ENCODE results near the gene NACC2.

Gene NACC2

DNA sequence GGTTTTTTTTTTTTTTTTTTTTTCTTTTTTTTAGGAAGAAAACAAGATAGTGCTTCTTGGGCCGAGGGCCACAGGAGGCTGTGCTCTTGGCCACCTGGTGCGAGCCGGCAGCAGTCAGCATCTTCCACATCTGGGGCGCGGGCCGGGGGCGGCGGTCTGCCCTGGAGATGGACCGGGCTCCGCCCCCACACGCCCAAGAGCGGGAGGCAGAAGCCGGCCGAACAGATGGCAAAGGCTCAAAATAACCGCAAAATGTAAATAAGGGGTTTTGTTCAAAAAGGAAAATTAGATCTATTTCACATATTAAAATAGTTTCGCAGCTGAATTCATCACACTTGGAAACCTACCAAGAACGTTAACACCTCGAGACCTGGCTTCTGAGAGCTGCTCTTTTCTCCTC lies 82.4 kb downstream of the NACC2 start:
- DNase-seq (ENCODE audit: low read depth, low spot score): no peak

DNA sequence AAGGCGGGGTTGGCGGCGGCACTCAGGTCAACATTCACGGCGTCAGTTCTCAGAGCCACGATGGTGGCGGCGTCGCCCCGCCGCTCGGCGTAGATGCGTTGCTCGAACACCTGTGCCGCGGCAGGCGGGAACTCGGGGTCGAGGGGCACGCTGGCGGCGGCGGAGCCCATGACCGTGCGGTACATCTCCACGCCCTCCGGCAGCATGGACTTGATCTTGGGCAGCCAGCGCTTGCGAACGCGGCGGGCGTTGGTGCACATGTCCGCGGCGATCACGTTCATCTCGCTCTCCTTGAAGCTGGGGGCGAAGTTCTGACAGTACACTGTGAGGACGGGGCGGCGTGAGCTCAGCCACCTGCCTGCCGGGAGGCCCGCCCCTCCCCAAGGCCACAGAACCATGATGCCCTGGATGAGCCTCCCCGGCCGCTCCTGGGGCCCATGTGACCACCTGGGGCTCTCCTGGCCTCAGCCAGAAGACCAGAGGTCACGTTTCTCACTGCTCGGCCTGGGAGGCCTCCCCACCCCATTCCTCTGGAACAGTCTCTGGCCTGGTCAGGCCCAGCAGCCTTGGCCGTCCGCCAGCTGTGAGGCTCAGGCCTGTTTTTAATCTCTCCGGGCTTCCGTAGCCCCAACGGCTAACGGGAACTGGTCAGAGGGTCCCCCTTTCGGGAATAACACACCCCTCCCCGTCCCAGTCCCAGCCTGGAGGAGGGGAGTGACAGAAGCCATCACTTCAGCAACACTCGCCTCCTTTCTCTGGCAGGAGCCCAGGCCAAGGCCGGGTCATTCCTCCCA lies 83.2 kb downstream of the NACC2 start:
- DNase-seq (ENCODE audit: low read depth, low spot score): peak; percentile 42

DNA sequence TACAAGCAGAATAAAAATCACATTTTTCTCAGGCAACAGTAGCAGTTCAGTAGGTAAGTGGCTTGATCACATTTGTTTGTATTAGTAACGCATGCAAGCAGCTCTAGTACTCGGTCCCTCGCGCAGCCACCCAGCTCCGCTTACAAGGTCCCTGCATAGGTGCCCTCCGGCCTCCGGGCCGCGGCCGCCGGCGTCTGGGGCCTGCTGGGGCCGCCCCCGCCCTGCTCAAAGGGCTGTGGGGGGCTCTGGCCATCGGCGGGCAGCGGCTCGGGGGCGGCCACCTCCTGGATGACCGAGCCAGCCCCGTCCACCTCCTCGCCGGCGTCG lies 83.8 kb downstream of the NACC2 start:
- no peak for DNase-seq (ENCODE audit: low read depth, low spot score)

DNA sequence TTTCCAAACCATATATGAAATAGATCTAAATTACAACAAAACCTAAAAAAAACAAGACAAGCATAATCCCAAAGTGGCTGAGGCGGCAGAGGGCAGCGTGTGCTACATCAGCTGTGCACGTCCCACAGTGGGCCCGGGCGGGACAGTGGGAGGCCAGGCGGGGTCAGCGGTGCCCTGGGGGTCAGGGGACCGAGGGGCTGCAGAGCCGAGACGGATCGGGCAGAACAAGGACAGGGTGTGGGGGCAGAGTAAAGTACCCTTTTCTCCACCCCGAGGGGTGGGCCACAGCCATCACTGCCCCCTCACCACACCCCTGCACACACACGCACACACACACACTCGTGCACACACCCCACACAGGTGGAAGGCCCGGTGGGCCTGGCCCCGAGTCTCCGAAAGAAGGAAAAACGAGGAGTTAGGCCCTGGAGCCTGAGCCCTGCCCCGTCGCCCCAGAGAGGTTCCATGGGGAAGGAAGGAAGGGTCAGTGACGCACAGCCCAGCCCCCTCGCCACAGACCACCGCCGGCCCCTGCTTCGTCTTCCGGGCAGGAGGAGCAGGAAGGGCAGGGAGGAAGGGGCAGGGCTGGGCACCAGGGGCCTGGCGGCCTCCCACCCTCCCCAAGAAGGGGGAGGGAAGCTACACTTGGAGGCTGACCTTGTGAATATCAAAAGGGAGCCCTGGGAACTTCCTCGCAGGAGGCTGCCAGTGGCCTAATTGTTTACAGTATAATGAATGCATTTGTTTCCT lies 84.3 kb downstream of the NACC2 start:
- DNase-seq (ENCODE audit: low read depth, low spot score): no peak

DNA sequence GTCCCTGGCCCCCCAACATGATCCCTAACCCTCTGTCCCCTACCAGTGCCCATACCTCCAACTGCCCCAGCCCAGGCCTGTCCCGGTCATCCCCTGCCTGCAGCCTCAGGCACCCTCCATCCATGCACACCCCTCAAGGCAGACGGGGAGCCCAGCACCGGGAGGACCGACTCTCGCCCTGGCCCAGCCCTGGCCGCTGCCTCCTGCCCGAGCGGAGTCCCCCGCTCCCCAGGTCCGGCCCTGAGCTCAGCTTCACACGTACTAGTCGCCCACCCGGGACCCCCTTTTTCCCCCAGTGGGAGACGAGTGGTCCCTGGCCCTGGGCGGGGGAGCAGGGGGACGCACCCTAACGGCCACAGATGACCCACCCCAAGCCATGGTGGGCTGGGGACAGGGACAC lies 84.9 kb downstream of the NACC2 start:
- DNase-seq (ENCODE audit: low read depth, low spot score): no peak

DNA sequence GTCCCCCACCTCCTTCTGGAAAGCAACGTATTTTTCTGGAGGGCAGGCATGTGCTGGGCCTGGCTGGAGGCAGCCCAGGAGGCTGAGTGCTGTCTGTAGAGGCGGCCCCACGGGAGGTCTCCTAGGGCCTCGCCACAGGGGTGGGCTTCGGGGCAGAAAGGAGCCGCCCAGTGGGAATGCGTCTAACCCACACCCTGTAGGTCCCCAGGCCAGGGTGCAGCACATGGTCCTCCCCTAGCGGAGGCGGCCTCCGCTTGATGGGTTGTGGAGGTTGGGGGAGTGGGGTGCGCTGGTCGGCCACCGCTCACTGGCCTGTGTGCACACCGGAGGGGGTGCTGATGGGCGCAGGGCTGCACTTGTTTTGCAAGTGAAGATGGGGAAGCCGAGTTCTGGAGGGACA lies 85.6 kb downstream of the NACC2 start:
- no peak for DNase-seq (ENCODE audit: low read depth, low spot score)

DNA sequence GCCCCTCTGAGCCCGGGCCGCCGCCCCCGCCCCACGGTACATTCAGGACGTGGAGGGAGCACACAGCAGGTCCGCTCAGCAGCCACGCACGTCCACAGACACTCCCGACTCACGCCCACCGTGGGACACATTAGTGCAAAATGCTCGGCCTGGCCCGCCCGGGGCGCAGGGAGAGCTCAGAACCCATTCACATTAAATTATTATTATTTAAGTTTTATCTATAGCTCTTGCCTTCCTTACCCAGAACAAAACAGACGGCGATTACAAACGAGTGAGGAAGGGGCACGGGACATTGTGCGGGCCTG lies 86.4 kb downstream of the NACC2 start:
- no peak for DNase-seq (ENCODE audit: low read depth, low spot score)

DNA sequence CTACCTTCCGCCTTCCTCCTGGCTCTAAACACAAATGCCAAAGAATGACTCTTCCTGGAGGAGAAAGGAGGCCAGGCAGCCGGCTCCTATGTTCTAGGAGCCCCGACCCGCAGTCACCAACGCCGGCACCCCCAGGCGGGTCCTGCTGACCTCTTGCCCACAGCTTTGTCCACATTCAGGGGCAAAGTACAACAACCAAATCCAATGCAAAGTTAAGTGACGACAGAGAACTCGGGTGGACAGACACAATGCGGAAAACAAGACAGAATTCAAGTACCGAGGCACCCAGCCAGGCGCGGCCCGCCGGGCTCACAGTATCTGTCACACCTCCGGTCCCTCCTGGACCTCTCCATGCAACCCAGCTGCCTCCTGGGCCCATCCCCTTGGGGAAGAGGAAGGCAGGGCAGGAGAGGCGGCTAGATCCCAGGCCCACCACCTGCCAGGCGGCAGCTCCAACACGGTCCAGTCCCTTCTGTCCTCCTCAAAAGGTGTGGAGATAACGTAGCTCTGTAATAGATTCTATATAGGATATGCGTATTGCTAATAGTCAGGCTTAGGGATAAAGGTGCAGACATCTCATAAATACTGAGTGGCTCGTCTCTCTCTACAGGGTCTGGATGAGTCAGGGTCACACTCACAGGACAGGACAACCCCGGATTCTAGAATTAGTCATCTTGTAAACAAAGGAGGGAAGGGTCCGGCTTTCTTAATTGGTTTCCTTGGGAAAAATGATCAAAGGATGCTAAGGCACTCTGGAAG lies 87.0 kb downstream of the NACC2 start:
- no peak for DNase-seq (ENCODE audit: low read depth, low spot score)

DNA sequence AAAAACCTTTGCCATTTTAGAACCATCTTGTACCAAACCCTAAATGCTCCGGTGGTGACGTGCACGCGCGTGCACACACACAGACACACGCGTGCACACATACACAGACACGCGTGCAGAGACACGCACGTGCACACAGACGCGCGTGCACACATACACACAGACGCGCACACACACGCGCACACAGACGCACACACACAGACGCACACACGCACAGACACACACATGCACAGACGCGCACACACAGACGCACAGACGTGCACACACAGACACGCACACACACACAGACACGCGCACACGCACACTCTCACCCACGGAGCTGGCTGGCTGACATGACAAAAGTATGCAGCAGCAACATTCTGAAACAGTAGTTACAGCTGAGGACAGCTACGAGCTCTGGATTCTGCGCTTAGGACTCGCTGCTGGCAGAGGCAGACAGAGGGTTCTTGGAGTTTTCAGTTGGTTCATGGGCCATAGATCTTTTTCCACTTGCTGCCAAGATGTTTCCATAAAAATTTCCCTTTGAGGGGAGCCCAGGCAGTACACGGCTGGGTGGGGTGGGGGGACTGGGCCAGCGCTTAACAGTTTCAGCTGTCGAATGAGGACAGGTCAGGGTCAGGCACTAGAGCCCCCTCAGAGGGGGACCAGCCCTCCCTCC lies 87.7 kb downstream of the NACC2 start:
- DNase-seq (ENCODE audit: low read depth, low spot score): no peak

DNA sequence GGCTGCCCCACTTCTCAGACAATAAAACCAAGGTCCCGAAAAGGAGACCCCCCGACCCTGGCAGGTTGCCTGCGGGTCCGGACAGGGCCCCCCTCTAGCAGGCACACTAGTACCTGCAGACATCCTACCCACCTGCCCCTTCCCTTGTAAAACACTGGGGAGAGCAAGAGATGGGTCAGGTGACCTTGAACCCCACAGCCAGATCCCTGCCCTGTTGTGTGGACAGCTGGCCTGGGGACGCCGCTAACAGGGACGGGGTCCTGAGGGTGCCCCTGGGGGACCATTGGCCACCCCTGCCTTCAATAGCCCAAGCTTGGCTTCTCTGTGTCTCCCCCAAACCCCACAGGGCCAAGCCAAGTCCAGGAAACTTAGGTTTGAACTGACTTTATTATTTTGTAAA lies 88.9 kb downstream of the NACC2 start:
- DNase-seq (ENCODE audit: low read depth, low spot score): no peak

DNA sequence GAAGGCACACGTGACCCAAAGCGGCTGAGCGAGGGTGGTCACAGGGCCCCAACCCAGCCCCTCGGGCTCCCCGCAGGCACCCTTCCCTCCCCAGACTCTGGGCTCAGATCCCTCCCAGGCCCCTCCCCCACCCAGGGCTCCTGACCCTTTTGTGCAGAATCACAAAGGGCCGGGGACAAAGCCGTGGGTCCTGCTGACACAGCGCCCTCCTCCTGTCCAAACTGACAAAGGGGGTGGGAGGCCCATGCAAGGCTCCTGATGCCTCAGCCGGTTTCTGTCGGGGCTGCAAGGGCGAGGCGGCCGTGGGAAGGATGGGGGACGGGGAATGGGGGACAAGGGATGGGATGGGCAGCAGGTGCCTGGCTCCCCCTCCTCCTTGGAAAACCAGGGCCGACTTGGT lies 90.4 kb downstream of the NACC2 start:
- no peak for DNase-seq (ENCODE audit: low read depth, low spot score)

DNA sequence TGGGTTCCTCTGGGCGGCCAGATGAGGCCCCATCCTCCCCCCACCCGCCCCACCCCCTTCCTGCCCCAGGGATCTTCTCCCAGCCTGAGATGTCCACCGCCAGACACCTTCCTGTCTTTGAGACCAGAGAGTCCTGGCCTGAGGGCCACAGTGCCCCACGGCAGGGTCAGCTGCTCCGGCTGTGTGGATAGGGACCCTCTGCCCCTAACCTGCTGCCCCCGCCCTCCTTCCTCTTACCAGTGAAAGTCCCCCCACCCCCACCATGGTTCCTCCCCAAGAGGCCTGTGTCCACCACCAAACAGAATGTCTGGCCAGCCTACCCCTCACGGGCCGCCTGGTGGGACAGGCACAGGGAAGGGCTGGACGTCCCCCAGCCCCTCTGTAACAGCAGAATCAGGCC lies 90.9 kb downstream of the NACC2 start:
- no peak for DNase-seq (ENCODE audit: low read depth, low spot score)

DNA sequence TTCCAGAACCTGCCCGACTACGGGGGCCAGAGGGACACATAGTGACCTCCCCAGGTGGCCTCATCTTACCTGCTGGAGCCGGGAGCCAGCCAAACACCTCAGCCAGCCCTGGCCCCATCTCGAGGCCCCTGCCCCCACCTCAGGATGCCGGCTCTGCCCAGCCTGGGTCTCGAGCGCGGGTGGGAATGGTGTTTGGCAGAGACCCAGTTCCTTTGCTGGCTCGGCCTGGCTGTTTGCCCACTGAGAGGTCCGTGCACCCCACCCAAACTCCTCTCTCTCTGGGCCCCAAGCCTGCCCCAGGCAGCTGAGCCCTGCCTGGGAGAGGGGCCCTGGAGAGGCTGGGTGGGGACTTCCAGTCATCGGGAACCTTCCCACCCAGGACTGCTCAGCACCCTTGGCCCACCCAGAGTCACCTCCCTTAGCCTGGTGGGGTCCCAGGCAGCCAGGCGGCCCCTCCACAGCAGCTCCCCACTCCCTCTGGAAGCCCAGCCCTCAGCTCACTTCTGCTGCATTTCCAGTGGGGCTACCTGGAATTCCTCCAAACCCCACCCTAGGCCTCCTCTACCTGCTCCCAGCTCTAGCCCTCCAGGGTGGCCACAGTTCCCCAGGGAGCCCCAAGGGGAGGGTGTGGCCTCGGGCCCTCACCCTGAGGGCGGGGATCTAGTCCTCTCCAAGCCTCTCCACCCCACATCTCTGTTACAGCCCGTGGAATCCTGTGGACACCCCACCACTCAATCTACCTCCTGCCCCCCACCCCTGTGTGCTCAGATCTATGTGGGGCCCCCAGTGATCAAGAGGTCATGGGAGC lies 91.5 kb downstream of the NACC2 start:
- DNase-seq (ENCODE audit: low read depth, low spot score): no peak

DNA sequence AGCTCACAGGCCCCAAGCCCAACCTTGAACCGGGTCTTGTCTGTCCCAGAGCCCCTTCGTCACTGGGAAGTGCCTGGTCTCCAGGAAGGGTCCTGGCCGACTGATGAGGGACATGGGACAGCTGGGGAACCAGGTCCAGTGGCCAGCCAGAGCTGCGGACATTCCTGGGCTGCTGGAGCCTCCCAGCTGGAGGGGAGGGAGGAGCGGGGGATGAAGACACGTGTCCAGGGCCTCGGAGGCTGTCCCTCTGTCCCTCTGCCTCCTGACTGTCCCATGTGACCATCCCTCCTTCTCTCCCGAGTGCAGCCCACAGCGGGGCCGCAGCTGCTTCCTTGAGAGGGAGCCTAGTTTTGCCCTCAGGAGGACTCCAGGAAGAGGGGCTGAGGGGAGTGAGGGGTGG lies 92.2 kb downstream of the NACC2 start:
- DNase-seq (ENCODE audit: low read depth, low spot score): no peak

DNA sequence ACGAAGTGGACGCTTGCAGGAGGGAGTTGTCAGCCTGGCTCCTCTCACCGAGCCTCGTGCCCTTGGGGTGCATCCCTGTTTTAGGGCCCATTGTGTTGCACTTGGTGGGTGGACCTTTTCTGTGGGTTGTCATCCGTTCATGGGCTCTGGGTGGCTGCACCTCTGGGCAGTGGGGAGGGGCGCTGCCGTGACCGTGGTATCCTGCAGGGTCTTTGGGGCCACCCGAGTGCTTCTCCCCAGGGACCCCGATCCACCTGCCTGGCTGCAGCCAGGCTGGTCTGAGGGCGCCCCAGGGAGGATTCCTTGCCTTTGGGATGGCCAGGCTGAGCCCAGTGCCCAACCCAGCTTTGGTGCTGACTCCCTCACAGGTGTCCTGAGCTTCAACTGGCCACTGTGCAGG lies 92.9 kb downstream of the NACC2 start:
- no peak for DNase-seq (ENCODE audit: low read depth, low spot score)

DNA sequence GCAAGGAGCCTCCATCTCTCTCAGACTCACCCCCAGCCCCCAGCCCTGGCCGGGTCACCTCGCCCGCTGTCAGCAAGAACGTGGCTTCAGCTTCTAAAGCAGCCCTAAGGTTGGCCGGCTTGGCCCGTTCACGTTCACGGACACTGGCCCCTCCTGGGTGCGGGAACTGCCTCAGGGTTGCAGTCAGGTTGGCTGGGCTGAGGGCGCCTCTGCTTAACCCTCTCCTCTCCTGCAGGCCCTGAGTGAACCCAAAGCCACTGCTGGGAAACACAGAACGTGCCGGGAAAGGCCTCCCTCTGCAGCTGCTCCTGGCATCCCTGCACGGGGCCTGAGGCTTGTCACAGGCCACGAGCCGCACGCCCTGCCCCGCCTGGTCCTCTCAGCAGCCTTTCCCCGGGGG lies 93.9 kb downstream of the NACC2 start:
- DNase-seq (ENCODE audit: low read depth, low spot score): no peak

DNA sequence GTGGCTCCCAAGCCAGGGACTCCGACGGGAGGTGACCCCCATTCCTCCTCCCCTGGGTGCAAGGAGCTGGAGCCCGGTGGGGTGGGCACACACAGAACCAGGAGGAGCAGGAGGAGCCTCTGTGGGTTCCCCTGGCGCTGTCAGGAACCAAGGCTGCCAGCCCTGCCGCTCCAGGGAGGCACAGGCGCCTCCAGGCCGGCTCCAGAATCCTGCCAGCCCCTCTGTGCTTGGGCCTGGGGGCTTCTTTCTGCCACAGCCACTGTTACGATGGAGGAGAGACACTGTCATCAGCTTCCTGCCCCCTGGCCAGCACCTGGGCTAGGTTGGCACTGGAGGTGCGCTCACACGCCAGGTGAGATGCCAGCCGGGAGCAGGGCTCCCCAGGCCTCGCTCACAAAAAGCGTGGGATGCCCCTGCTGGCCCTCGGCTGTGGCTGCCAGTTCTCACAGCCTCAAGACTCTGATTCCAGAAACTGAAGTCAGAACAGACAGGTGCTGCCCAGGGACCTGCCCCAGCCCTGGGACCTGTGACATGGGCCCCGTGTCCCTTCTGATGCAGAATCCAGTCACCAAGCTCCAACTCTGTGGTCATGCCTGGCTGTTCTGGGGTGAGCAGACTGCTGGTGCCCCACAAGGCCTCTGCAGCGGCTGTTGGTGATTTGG lies 96.5 kb downstream of the NACC2 start:
- no peak for DNase-seq (ENCODE audit: low read depth, low spot score)

DNA sequence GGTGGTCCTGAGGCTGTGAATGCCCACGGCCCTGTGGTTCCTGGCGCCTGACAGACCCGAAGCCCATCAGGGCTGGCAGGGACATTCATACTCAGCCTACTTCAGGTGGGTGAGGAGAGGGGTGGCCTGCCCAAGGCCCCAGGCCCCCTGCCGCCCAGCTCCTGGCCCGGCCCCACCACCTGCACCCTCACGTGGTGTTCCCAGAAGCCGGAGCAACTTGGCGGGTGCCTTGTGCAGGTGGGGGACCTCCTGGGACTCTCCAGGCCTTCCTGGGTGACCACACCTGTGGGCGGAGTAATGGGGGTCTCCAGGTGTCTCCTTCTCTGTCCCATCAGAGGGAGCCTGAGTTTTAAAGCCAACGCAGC lies 97.1 kb downstream of the NACC2 start:
- DNase-seq (ENCODE audit: low read depth, low spot score): no peak

DNA sequence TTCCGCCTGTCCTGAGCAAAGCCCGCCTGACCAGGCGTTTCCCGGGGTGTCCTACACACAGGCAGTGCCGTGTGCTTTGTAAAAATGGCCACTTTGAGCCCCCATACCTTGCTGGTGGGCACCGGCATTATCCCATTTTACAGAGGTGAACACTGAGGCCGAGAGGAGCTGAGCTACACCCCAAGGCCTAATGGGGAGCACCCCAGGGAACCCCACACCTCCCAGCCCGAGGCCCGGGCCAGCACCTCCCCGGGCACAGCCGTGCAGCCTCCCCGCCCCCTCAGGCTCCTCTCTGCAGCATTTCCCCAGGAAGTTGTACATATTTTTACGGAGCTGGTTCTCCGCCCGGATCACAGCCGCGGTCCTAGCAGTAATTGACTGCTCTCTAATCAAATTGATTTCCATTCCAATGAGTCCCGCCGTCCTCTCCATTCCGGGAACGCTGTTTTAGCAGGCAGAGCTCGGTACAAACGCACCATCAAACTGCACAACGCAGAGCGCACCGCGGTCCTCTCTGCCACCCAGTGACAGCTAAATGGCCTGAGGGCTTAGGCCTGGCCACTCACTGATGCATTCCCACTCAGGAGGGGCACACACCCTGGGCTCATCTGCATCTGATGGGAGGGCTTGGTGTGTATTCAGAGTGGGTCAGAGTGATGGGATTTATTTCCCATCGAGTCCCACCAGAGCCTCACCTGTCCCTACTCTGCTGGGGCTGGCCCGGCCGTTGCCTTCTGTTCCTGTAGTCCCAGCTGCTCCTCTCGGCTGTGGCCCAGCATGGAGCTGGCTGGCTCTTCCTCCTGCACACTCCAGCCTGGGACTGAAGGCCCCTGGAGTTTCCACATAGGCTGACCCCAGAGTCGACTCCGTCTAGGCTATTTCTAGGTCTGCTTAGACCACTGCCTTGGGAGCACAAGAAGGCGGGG lies 97.7 kb downstream of the NACC2 start:
- DNase-seq (ENCODE audit: low read depth, low spot score): no peak

DNA sequence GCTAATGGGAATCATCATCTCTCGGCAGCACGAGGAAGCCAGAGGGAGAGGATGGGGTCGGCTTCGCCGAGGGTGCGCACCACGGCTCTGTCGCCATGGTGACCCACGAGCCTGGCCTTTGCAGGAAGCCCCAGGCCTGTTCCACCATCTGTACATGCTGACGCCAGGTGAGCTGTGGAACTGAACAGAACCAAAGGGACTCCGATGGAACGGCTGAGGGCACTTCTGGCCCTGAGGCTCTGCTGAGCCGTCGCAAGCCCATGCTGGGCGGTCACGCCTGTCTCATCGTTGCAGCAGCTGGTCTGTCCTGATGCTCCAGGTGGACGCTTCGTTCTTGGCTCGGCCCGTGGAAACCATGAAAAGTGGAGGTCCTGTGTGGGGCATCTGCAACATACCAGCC lies 99.3 kb downstream of the NACC2 start:
- DNase-seq (ENCODE audit: low read depth, low spot score): no peak

All from brain pericyte (primary cell).